HG03354 (cell line): ENCODE measurements around the gene BRSK1.

Experiments
- ATAC-seq: cut with Tn5 transposase; IDR thresholded peaks from one replicate; pipeline ENCODE4 v1.9.1; 2021; ENCODE audit warnings: mild to moderate bottlenecking; ENCODE audit not compliant: unreplicated experiment, poor library complexity, severe bottlenecking

The BRSK1 gene

DNA sequence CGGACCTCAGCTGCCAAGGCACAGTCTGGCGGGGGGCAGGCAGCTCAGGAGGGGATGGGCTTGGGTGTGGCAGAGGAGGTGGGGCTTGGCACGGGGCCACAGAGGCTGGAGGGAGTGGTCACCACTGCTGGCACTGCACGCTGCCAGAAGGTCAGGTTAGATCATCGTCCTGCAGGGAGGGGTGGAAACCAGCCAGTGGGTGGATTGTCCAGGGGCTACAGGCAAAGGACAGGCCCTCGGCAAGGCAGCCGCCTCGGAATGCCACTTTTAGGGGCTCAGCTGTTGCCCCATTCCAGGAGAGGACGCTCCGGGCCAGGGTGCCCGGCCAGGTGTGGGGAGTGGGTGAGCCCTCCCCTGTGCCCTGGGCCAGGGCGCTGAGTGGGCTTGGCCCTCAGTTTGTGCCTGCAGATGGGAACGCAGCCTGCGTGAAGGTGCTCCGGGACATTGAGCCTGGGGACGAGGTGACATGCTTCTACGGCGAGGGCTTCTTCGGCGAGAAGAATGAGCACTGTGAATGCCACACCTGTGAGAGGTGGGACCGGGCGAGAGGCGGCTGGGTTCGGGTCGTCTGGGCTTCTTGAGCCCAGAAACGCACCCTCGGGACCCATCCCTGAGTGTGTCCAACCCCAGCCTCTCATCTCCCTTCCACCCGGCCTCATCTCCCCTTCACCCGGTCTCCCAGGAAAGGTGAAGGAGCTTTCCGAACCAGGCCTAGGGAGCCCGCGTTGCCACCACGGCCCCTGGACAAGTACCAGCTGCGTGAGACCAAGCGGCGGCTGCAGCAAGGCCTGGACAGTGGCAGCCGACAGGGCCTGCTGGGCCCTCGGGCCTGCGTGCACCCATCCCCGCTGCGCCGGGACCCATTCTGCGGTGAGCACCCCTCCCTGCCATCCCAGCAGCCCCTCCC lies 62.3 kb downstream of the BRSK1 start:
- no peak for ATAC-seq

GRCh38 chr19:55346725-55347441 lies 63.1 kb downstream of the BRSK1 start:
- no peak for ATAC-seq

- no peak for ATAC-seq
Observed at GRCh38 chr19:55347442-55348009, 63.7 kb downstream of the BRSK1 start.

- ATAC-seq, result no peak
Observed at GRCh38 chr19:55348317-55349034, 64.7 kb downstream of the BRSK1 start.

DNA sequence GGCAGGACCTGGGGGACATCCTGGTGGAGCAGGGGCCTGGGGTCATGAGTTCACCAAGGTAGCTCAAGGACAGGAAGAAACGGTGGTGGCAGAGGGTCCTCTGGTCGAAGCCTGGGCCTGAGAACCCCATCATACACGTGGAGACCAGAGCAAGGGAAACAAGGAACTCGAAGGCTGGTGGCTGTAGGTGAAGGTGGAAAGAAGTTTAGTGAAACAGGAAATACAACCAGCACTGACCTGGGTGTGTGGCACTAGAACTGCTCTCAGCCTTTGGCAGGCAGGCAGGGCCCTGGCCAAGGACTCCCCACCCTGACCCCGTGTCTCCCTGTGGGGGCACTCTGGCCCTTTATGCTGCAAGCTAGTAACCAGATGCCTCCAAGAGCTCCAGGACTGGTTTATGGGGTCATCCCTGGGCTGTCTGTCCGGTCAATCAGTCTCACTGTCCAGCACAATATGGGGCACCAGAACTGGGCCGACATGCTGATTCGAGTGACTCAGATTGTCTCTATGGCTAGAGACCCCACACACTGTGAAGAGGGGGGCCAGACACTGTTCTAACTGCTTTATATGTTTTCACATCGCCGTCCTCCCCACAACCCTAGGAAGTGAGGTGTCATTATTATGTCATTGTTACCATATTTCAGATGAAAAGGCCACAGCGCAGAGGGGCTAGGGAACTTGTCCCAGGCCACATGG lies 67.0 kb downstream of the BRSK1 start:
- ATAC-seq, result no peak

DNA sequence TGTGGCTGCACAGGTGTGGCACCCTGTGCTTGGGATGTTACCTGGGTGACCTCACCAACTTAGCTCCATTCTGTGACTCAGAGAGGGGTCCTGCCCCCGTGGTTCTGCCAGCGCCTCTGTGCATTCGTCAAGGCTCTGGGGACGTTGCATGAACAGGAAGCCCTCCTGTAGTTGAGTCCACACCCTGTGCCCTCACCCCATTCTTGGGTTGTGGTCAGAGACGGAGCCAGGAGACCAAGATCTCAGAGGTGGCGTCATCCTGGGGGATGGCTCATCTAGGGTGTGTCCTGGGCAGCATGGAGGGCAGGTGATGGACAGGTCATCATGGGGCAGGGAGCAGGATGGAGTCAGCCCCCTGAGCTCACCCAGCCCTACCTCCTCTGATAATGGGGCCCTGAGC lies 68.2 kb downstream of the BRSK1 start:
- ATAC-seq, result no peak

DNA sequence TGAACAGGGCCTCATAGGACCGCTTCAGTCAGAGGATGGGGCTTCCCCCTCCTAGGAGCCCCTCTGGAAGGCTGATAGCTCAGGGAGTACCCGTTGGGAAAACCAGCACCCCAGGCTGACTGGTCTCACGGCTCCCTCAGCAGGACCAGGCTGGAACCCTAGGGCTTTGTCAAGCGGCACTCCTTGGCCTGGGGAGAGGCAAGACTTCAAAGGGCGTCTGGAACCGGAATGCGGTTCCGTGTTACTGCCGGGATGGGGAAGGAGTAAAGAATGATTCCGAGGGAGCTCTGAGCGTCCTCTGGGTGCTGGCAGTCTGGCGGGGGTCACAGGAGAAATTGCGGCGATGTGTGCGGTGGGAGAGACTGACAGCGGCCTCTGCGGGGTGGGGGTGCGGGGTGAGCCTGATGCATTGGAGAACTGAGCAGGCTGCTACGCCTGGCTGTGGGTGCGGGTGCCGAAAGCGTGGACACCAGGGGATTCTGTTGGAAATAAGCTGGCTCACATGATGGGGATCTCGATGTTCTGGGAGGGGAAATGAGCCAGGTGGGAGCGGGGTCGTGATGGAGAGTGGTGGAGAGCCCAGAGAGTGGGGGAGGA lies 68.8 kb downstream of the BRSK1 start:
- no peak for ATAC-seq

- ATAC-seq, result no peak
Observed at GRCh38 chr19:55353356-55353802, 69.6 kb downstream of the BRSK1 start.

DNA sequence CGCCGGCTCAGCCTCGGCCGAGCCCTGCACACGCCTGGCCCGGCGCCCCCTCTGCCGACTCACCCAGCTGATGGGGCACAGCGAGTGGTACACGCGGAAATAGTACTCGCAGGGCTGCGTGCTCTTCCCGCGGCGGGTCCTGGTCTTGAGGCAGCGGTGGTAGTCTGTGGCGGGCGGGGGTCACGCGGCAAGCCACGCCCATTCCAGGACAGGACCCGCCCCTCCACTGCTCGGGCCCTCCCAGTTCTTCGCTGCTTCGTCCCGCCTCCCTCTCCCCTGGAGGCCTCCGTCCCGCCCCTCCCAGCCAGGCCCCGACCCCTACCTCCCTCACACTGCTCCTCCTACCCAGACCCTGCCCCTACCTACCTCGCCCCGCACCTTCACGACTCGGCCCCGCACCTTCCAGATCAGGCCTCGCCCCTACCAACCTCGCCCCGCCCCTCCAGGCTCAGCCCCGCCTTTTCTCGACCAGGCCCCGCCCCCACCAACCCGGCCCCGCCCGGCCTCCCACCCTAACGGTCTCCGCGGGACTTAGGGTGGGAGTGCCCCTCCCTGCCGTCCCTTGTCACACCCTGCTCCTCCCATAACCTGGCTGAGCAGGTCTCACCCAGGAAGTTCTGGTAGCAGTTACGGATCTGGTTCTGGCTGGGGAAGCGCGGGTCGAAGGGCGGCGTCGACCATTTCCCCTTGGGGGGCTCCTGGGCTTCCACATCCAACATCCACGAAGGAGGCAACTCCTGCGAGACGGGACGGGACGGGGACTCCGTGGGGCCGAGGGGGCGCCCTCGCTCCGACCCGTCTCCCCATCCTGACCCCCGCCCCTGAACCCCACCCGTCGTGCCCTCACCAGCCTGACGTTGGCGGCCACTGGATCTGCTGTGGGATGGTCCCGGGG lies 70.3 kb downstream of the BRSK1 start:
- ATAC-seq, result no peak

- ATAC-seq, result no peak
Observed at GRCh38 chr19:55354698-55355212, 71.0 kb downstream of the BRSK1 start, which contains the start of gene COX6B2. Gene COX6B2 (minus strand): TSS chr19:55354719. CDS start chr19:55354521, 198 bp downstream.

GRCh38 chr19:55355213-55355821 lies 71.5 kb downstream of the BRSK1 start:
- no peak for ATAC-seq

DNA sequence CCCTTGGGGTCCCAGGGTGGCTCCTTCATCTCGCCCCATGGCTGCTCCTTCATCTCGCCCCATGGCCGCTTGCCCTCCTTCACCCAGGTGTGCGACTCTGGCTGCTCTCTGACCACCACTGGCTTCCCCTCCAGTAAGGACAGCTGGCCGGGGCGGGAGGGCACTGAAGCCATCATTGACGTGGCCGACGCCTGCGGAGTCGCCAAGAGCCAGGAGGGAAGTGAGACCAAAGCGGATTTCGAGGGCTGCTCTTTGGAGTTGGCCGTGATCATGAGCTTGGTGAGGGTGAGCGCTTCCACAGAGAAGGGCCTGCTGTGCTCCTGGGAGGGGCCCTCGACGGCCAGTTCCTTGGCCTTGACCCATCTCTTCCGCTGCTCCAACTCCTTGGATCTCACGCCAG lies 74.7 kb downstream of the BRSK1 start:
- no peak for ATAC-seq

DNA sequence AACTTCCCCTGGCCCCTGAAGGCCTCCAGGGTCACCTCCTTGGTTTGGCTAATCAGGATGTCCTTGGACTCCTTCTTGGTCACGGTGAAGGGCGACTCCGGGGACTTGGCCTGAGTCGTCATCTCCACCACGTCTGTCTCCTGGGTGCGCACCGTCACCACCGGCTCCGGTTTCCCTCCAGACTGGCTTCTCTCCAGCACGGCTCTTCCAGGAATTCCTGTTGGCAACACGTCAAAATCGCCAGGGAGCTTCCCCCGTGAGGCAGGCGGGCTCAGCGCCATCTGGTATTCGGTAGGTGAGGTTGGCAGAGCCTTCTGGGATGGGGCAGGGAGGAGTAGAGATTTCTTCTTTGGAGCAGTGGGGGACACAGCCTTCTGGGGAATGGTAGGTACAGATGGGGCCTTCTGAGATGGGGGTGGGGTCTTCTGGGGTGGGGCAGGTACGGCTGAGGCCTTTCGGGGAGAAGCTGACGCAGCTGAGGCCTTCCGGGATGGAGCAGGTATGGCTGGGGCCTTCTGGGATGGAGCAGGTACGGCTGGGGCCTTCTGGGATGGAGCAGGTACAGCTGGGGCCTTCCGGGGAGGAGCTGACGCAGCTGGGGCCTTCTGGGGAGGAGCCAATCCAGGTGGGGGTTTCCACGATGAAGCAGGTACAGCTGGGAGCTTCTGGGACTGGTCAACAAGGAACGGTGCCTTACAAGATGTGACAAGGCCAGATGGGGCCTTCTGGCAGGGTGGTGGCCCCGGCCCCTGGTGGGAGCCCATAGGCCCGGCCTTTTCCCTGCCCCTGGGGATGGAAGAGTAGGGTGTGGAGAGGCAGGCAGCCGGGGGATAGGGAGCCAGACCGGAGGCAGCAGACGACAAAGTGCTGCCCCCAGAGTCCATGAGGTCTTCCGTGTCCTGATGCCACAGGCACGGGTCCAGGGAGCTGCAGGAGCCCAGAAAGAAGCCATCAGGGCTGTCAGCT lies 75.4 kb downstream of the BRSK1 start:
- ATAC-seq, result no peak

- no peak for ATAC-seq
Observed at GRCh38 chr19:55360902-55361301, 77.1 kb downstream of the BRSK1 start.
